Testis (tissue), 3 donors: ENCODE data around the gene DCTN4. TPM values are rescaled to one million over a fixed set of nuclear protein-coding genes. Genes with fewer than 3 reads are reported as not detected.

ENCODE experiments used
- DNase-seq: peaks from one replicate; pipeline ENCODE4 v3.0.0-alpha.2; 2019
- H3K27ac ChIP-seq, 2 donors: fragments of 200-600 bp; sonication (generic); one replicate each; pipeline ENCODE4 v1.5.1; 2019
- H3K27me3 ChIP-seq: fragments of 200-600 bp; sonication (generic); one replicate; pipeline ENCODE4 v1.5.1; 2019
- H3K36me3 ChIP-seq: fragments of 200-600 bp; sonication (generic); one replicate; pipeline ENCODE4 v1.5.1; 2017; ENCODE audit warnings: low read depth; ENCODE audit errors: missing control alignments
- H3K4me1 ChIP-seq: fragments of 200-600 bp; sonication (generic); one replicate; pipeline ENCODE4 v1.5.1; 2019
- H3K4me3 ChIP-seq, 2 donors: fragments of 200-600 bp; sonication (generic); one replicate each; pipeline ENCODE4 v1.5.1; 2017 to 2019
- H3K9me3 ChIP-seq: fragments of 200-600 bp; sonication (generic); one replicate; pipeline ENCODE4 v1.5.1; 2017
- CTCF ChIP-seq, 3 experiments: fragments of 450-650 bp in 2 of 3; fragments of 200-600 bp in 1 of 3; sonication (generic) in 1 of 3; IDR thresholded peaks; one replicate each; pipeline ENCODE4 v1.5.1; 2016 to 2019; ENCODE audit warnings: antibody characterized with exemption in 3 of 3, mild to moderate bottlenecking in 2 of 3, moderate library complexity in 1 of 3
- POLR2A ChIP-seq: fragments of 450-650 bp; IDR thresholded peaks from one replicate; pipeline ENCODE4 v1.6.1; 2017; ENCODE audit warnings: antibody characterized with exemption, mild to moderate bottlenecking, moderate library complexity
- WGBS, 2 donors: methylation state at CpG; one replicate each; pipeline ENCODE4 v1.1.5; 2018; 5-methylcytosine and 5-hydroxymethylcytosine counted together
- intact Hi-C: fragments of 100-400 bp; cut with DNase I; formaldehyde crosslinking; loops from one replicate; pipeline ENCODE4 v1.15.1; 2023; ENCODE audit warnings: low total_unique reads
- polyA plus RNA-seq: library from polyadenylated mRNA; stranded (reverse); fragments of 350-450 nt; fragmentation: Illumina TruSeq; extraction: RNeasy Lipid Tissue Mini Kit (QIAGEN cat#74804); gene quantifications from one replicate; pipeline ENCODE4 v1.2.3, GENCODE V29; 2014; ENCODE audit warnings: low read depth, low replicate concordance; ENCODE audit not compliant: insufficient read depth
- total RNA-seq, 2 donors: library from RNA; depleted of rRNA; stranded (reverse); fragments of >200 nt; gene quantifications; one replicate each; pipeline ENCODE4 v1.2.3, GENCODE V29; 2016

DCTN4 gene
- total and polyA plus RNA-seq, 3 donors from 2014 or later = 55.7 to 94.0 (median 91.5) TPM

GRCh38 chr5:150661821-150662596 lies 96.8 kb downstream of the DCTN4 start:
- intact Hi-C loops = no loop called here
- TF ChIP-seq POLR2A (no peak), CTCF (IDR thresholded peaks at IDR 0.05) (no peak)
- Histone ChIP-seq H3K4me1 (peaks cover 32% of the 10 kb centered on the region), H3K4me3 (peak overlapping the region in 1 of 2 donors; percentile 4), H3K36me3 (no peaks in the 10 kb centered on the region), H3K27me3 (no peaks in the 10 kb centered on the region), H3K27ac (no peak overlapping the region), H3K9me3 (no peaks in the 10 kb centered on the region)
- 82 to 89% methylated on average over 10 of the region's 10 CpGs for WGBS, 2 donors
- DNase-seq = no peak

DNA sequence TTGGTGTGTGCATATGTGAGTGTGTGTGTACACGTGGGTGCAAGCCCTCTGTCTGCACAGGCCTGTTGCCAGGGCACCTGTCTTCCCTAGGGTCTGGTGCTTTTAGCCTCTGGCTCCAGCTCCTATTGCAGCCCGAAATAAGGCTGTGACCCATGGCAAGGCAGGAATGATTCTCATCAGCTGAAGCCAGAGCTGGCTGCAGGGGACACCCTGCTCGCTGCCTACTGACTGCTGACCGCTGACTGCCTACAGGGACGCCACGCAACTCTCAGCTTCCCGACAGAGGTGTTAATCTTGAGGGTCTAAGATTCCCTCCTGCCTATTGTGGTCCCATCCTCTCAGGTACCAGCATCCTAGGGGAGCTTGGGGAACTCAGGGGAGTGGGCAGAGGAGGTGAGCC lies 97.7 kb downstream of the DCTN4 start, which contains the start of gene MYOZ3:
Gene MYOZ3 (plus strand): TSS at position 166 of the 400 bp plus-strand sequence. CDS start 1,691 bp downstream, outside the sequence.
- TF ChIP-seq POLR2A (no peak), CTCF (IDR thresholded peaks at IDR 0.05) (no peak)

GRCh38 chr5:150660108-150660831 lies 98.5 kb downstream of the DCTN4 start:
- TF ChIP-seq CTCF (IDR thresholded peaks at IDR 0.05) (no peak), POLR2A (no peak)
- WGBS, 2 donors = 53 to 60% methylated on average over 4 of the region's 4 CpGs
- Histone ChIP-seq H3K4me3 (peak overlapping the region in 1 of 2 donors; percentile 4), H3K36me3 (no peaks in the 10 kb centered on the region), H3K9me3 (no peaks in the 10 kb centered on the region), H3K27me3 (no peaks in the 10 kb centered on the region), H3K27ac (peak overlapping the region in 1 of 2 donors; percentile 61), H3K4me1 (peaks cover 45% of the 10 kb centered on the region)
- intact Hi-C loops = no loop called here
- no peak for DNase-seq

More for the DNA sequence above, 97.7 kb downstream of the DCTN4 start, which contains the start of gene MYOZ3:
- Histone ChIP-seq H3K27me3 (no peaks in the 10 kb centered on the region), H3K4me3 (peak within 1 kb of the TSS; percentile 4 to 29), H3K27ac (peak within 1 kb of the TSS in 1 of 2 donors; percentile 61), H3K4me1 (peaks cover 37% of the 10 kb centered on the region), H3K9me3 (no peaks in the 10 kb centered on the region), H3K36me3 (no peaks in the 10 kb centered on the region)
- DNase-seq = no peak
- WGBS, 2 donors = 38 to 77% methylated on average over 2 to 7 of the region's 7 CpGs
- intact Hi-C loops = no loop called here

DNA sequence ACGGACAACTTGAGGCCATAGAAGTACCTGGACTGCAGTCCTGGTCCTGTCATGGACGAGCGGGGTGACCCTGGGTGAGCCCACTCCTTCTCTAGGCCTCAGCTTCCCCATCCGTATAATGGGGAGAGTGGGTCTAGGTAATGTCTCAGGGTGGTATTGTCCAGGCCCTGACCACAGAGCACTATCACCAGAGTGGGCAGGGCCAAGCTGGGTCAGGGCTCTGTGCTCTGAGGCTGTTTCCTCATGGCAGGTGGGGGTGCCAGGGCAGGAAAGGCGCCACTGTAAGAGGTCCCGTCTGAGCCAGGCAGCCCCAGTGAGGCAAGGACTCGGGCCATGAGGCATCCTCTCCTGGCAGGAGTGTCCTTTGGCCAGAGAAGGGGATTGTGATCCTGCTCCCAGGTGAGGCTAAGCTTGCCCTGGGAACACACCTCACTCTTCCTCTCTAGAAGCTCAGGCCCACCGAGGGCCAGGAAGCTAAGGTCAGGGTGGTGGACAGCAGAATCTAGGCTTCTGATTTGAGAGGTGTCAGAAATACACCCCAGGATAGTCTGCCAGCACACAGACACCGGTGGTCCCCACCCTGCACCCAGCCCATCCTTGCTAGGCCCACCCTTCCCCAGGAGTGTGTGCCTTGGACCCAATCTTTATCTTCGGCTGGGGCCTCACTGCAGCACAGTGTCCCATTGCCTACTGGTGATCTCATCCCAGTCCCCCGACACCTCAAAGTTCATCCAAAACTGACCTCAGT lies 99.3 kb downstream of the DCTN4 start:
- Histone ChIP-seq H3K4me1 (peaks cover 46% of the 10 kb centered on the region), H3K27me3 (no peaks in the 10 kb centered on the region), H3K27ac (peak overlapping the region in 1 of 2 donors; percentile 61), H3K36me3 (no peaks in the 10 kb centered on the region), H3K9me3 (no peaks in the 10 kb centered on the region), H3K4me3 (no peak overlapping the region)
- intact Hi-C loops = loop anchor here (10.0 kb wide), 1 partner anchor 65 kb away; no protein-coding TSS in a partner anchor
- 87 to 91% methylated on average over 8 to 11 of the region's 11 CpGs for WGBS, 2 donors
- peak; percentile 10 for DNase-seq
- TF ChIP-seq CTCF (IDR thresholded peaks at IDR 0.05) (no peak), POLR2A (no peak)
